Suppressor macrophage treated with lipopolysaccharide for 1 hour (primary cell): ENCODE results near the gene OR6C65.
A peak's percentile ranks its signal among the peaks of the same experiment; 100 is the strongest.
"Not testable (repeated sequence)": the region's sequence is repeated elsewhere in the genome, so short reads cannot be mapped to it uniquely, and the experiment has no call there.

Source experiments
- DNase-seq, 3 donors: peaks; one replicate each; pipeline ENCODE4 v3.0.0-alpha.2; 2020 to 2022

OR6C65 gene

GRCh38 chr12:55400229-55400628, at the start of gene OR6C65:
Gene OR6C65 (plus strand): TSS chr12:55400529. CDS start chr12:55400529, 0 bp downstream.
- no peak for DNase-seq

DNA sequence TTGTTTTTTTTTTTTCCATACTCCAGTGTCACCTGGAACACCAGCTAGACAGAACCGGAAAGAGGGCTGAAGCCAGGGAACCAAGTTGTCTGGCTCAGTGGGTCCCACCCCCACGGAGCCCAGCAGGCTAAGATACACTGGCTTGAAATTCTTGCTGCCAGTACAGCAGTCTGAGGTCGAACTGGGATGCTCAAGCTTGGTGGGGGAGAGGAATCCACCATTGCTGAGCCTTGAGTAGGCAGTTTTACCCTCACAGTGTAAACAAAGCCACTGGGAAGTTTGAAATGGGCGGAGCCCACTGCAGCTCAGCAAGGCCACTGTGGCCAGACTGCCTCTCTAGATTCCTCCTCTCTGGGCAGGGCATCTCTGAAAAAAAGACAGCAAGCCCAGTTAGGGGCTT, 45.0 kb upstream of the OR6C65 start:
- DNase-seq, result not testable (repeated sequence)

GRCh38 chr12:55362675-55363074, 37.7 kb upstream of the OR6C65 start, which contains the start of gene OR6C75:
Gene OR6C75 (plus strand): TSS chr12:55362975. CDS start chr12:55365111, 2,136 bp downstream.
- DNase-seq, result no peak

DNA sequence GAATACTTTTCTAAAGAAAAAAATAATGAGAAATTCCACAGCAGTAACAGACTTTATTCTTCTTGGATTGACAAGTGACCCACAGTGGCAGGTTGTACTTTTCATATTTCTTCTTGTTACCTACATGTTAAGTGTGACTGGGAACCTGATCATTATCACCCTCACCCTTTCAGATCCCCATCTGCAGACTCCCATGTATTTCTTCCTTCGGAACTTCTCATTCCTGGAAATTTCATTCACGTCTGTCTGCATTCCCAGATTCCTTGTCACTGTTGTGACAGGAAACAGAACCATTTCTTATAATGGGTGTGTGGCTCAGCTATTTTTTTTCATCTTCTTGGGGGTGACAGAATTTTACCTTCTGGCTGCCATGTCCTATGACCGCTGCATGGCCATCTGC, 35.2 kb upstream of the OR6C65 start:
- no peak for DNase-seq

- no peak for DNase-seq
These were observed 27.8 kb upstream of the OR6C65 start for GRCh38 chr12:55372521-55372920.

GRCh38 chr12:55385891-55386290, 14.4 kb upstream of the OR6C65 start:
- no peak for DNase-seq

GRCh38 chr12:55392032-55392795, 8.1 kb upstream of the OR6C65 start:
- no peak for DNase-seq

GRCh38 chr12:55396326-55396725, 4.0 kb upstream of the OR6C65 start:
- no peak for DNase-seq

GRCh38 chr12:55407866-55408265, 7.5 kb downstream of the OR6C65 start:
- no peak for DNase-seq

DNA sequence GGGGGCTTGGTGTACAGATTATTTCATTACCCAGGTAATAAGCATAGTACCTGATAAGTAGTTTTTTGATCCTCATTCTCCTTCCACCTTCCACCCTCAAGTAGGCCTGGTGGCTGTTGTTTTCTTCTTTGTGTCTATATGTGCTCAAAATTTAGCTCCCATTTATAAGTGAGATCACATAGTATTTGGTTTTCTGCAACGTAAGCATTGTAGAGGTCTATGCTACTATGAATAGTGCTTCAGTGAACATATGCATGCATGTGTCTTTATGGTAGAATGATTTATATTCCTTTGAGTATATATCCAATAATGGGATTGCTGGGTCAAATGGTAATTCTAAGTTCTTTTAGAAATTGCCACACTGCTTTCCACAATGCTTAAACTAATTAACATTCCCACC, 8.8 kb downstream of the OR6C65 start:
- DNase-seq, result not testable (repeated sequence)

- DNase-seq, result not testable (repeated sequence)
These were observed 11.8 kb downstream of the OR6C65 start for GRCh38 chr12:55412138-55412537.

DNA sequence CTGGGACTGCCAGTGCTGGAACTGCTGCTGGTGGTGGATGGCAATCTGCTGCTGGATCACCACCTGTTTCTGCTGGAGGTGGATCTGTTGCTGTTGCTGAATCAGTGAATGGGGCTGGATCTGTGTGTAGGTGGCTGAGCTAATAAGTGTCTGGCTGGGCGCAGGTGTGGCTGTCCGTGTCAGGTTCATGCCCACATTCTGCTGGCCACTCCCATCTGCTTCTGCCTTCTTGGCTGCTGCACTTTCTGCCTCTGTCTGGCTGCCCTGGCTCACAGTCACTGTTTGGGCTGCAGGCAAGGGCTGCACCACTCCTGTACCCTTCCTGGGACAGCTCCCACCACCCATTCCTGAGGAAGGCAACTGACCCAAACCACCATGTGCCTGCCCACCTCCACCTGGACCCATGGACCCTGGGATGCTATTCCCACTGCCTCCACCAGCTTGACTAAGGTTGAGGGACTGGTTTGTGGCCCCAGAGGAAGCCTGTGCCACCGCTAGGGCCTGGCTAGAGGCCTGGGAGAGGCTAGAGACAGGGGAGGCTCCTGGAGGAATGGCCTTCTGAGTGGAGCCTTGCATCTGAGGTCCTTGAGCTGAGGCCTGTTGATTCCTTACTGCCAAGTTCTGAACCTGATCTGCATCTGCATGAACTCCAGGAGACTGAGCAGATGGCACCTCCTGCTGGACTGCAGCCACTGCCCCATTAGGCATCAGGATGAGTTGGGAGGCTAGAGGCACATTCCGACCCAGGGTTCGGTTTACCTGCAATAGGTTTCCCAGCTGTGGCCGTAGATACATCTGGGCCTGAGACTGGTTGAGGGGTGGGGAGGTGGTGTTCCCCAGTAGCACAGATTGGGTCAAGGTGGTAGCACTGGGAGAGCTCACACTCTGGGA, 13.4 kb downstream of the OR6C65 start:
- DNase-seq, result not testable (repeated sequence)

DNA sequence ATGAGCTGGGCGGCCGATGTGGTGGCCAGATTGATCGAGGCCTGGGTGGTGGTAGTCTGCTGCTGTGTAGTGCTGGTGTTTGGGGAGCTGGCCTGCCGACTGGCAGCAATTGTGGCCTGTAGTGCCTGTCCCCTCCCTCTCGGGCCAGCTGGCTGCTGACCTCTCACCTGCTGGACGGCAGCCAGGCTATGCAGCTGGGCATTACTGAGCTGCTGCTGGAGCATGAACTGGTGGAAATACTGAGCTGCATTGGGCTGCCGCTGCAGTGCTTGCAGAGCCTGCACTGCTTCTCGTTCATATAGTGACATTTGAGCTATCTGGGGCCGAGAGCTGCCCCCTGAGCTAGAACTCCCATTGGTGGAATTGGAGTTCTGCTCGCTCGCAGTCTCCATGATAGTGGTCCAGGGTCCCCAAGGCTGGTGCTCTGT, 14.1 kb downstream of the OR6C65 start:
- not testable (repeated sequence) for DNase-seq

DNA sequence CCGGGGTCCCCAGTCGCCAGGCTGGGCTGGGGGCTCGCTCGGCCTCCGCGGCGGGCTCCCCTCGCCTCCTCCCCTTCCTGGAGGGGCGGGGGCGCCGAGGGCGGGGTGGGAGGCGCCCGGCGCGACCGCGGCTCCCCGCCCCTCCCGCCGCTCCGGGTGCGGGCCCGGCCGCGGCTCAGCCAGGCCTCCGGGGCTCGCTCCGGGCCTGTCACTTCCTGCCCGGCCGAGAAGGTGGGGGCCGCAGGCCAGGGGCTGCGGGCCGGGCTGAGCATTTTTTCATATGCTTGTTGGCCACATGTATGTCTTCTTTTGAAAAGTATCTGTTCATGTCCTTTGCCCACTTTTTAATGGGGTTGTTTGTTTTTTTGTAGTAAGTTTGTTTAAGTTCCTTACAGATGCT, 14.6 kb downstream of the OR6C65 start:
- DNase-seq, result not testable (repeated sequence)

DNA sequence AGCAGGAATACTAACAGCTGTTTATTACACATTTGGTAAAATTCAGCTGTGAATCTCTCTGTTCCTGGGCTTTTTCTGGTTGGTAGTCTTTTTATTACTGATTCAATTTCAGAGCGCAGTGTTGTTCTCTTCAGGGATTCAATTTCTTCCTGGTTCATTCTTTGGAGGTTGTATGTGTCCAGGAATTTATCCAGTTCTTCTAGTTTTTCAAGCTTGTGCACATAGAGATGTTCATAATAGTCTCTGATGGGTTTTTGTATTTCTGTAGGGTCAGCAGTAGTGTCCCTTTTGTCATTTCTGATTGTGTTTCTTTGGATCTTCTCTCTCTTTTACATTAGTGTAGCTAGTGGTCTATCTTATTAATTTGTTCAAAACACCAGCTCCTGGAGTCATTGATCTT, 16.6 kb downstream of the OR6C65 start:
- no peak for DNase-seq

DNA sequence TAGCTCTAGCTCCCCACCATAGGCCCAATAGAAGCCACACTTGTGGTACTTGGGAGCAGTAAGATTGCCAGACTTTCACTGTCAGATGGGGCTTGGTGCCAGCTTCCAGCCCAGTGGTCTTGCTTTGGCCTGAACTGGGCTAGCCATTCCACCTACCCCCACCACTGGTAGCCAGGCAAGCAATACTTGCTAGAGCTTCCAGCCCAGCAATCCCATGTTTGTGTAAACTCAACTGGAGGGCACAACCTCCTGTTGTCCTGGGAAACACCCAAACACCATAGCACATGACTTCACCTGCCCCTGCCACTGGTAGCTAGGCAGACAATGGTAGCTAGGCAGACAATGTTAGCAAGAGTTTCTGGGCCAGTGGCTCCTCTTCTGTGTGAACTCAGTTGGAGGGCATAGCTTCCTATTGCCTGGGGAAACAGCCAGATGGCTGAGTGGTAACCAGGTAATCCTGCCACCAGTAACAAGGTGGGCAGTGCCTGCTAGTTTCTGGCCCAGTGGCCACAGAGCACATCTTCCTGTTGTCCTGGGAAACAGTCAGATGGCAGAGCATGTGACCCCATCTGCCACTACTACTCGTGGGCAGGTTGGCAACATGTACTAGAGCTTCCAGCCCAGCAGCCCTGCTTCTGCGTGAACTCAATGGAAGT, 20.1 kb downstream of the OR6C65 start:
- no peak for DNase-seq

- DNase-seq, result no peak
These were observed 25.6 kb downstream of the OR6C65 start, which contains the start of gene OR6C76 for GRCh38 chr12:55425954-55426353. Gene OR6C76 (plus strand): TSS chr12:55426254. CDS start chr12:55426254, 0 bp downstream.

DNA sequence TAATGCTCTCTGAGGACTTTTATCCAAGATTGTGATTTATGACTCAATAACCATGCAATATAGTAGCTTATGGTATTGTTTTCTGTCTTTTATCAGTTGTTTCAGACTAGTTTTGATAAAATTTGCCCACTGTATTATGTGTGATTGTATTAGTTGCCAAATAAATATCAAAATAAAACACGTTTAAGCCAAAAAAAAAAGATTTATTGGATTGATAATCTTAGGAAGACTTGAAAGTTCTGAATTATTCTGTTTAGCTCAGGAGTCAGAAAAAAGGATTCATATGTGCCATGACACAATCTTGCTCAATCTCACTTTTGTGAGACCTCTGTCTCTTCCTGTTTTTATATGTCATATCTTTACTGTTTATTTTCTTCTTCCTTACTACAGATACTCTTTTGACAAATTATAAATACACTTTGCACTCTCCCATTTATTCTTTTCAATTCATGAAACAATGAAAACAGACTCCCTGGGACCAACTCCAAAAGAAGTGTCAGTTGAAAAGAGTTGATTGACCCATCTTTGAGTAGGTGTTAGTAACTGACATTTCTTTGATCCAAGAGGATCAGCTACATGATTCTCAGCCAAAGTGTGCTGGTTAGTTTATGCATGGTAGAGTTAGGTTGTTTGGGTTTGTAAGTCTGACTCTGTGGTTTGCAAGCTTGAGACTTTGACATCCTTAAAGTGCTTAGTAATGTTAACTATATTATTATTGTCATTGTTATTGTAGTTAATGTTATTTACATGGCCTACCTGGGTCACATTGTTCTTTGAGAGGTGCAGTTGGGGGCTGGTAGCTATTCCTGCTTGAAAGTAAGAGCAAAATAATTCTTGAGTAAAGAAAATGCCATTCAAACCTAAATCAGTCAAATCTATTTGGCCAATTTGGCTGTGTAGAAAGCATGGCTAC, 28.3 kb downstream of the OR6C65 start:
- DNase-seq, result peak; percentile 10 to 51 (median 22)

DNA sequence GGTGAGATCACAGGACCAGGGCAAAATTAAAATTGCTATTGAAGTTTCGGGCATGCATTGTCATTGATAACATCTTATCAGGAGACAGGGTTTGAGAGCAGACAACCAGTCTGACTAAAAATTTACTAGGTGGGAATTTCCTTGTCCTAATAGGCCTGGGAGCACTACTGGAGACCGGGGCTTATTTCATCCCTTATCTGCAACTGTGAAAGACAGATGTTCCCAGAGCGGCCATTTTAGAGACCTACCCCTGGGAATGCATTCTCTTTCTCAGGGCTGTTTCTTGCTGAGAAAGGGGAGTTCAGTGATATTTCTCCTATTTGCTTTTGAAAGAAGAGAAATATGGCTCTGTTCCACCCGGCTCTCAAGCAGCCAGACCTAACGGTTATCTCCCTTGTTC, 40.9 kb downstream of the OR6C65 start:
- DNase-seq, result not testable (repeated sequence)

DNA sequence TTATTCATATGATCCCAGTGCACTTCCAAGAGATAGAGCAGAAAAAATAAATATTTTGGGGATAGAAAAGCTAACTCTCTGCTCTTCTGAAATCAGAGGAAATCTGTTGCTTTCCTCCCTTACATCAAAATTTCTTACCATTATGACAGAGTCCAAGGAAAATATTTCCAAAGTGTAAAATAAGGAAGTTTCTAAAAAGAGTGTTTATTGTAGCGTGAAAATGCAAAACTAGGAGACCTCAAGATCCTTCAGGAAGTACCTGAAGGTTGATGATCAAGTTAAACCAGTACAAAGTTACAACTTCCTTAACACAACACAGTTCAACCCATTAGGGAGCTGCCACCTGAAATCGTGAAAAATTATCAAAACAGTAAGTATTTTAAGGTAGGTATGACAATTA, 43.4 kb downstream of the OR6C65 start, which contains the start of gene OR6C2:
Gene OR6C2, plus strand, starts transcription at position 301 of the 400 bp plus-strand sequence. CDS start 8,138 bp downstream, outside the sequence.
- DNase-seq, result no peak

- DNase-seq, result no peak
These were observed 45.0 kb downstream of the OR6C65 start for GRCh38 chr12:55445357-55445756.

DNA sequence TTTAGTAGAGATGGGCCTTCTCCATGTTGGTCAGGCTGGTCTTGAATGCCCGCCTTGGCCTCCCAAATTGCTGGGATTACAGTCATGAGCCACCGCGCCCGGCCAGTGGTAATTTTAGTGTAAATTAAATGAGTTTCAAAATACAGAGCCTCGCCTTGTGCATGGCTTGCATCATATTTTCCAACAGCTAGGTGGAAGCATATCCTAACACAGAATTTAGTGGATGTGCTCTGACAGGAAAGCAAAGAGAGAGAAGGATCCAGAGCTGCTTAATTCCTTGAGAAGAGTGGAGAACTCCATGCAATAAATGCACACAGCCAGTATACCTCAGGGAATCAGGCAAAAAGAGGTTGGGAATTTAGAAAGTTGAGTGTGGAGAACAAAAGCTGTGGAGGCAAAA, 46.0 kb downstream of the OR6C65 start:
- DNase-seq, result no peak
